Measurements from ENCODE around the gene TSPAN14.
A peak's percentile ranks its signal among the peaks of the same experiment; 100 is the strongest.
"Not testable (repeated sequence)": the region's sequence is repeated elsewhere in the genome, so short reads cannot be mapped to it uniquely, and the experiment has no call there.

The TSPAN14 gene

DNA sequence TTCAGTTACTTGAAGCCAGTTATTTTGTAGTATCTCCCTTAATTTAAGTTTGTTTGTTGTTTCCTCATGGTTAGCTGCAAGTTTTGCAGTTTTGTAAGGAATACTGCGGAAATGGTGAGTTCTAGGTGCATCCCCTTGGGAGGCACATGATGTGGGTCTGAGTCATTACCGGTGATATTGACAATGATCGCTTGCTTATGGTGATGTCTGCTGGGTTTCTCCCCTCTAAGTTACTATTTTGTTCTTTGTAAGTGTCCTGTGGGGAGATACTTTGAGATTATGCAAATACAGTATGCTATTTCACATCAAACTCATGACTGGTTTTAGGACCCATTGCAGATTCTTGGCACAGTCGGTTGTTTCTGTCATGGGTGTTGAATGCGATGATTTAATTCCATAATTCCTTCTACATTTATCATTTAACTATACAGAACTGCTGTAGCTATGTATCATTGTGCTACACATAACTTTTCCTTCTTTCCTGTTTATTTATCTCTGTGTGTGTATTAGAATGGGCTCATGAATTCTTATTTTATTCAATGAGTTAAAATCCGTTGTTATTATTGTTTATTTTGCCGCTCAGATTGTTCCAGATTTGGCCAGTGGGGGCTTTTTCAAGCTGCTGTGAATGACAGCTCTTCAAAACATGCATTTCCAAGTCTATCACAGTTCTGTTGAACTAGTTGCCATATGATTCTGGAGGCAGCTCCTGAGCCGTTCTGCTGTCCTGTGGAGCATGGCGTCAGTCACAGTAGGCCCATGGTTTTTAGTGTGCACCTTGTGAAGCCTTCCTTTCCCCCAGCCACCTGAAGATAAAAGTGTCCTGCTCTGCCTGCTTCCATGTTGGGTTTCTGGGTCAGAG lies 18.4 kb downstream of the TSPAN14 start:
- peak; percentile 56 for DNase-seq

DNA sequence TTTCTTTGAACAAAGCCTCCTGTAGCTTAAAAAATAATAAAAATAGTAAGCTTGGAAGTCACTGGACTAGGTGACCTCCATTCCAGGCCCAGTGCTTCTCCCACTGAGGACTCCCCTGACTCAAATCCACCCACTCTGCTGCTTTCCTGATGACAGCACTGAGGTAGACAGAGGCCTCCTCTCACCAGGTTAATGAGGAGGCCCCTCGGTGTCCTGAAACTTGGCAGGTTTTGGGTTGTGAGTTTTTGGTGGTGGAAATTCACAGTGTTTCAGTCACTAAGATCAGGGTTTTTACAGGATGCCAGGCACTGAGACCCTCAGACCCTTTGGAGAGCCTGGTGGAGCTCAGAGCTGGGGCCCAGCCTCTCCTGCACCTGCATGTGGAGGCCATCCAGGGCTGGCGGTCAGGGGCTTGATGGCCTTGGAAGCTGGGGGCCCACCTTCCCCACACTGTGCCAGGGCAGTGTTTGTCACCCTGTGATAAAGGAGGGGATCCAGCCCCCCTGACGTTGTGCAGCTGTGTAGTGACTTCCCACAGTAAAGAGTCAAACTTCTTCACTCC lies 19.1 kb downstream of the TSPAN14 start:
- no peak for DNase-seq

DNA sequence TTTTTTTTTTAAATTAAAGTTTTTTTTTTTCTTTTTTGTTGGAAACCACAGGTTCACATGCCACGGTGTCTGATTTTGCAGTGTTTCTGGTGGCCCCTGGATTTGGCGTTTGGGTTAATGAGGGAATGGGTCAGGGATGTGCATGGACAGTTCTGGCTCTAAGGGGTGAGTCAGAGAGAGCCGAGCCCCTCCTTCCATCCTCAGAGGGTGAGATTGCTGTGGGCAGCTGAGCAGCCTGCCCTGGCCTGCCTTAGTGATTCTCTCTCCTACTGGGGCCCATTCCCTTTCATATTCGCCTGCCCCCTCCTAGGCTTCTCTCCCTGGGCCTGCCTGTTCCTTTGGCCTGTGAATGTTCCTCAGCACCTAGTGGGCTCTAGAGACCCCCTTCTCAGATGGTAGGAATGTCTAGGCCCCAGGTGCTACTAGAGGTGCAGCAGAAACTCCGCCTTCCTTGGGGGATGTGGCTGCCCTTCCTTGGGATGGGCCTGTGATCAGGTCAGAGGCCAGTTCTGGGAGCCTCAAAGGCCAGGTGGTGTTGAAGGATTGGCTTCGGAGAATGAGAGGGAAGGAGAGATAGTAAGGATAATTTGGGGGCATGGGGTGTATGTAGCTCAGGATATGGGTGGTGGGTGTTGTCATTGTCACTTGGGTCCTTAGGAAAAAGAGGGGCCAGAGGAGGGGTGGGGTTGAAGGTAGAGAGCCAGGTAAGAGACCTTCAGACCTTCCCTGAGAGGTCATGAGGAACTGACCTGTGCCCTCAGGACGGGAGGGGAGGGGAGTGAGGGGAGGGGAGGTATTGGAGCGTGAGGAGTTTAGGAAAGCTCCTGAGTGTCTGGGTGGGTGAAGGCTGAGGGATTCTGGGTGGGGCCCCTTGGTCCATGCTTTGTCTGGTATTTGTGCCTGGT lies 19.8 kb downstream of the TSPAN14 start:
- no peak for DNase-seq

DNA sequence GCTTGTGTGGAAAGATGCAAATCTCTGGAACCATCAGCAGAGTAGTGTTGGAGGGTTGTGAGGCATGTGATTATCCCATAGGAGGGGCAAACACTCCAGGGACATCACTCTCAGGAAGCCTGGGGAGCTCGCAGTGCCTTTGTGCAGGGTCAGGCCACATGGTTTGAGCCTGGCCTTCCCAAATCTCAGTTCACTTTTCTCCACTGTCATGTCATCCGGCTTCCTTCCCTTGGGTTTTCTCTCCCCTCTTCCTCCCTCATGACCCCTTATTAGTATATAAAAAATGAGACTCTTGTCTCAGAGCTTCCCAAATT lies 20.4 kb downstream of the TSPAN14 start:
- DNase-seq, result no peak

DNA sequence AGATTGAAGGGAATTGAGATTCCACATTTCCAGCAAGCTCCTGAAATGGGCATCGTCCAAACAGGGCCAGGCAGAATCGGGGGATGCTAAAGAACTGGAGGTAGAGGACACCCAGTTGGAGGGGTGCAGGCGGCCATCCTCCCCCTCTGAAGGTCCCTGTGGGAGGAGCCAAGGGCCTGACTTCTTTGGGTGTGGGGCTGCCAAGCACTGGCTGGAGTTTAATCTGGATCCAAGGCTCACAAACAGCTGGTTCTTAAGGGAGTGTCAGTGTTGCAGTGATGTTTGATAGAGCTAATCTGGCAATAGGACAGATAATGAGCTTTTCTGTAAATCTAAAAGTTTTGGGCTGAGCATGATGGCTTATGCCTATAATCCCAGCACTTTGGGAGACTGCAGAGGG lies 20.8 kb downstream of the TSPAN14 start:
- no peak for DNase-seq

DNA sequence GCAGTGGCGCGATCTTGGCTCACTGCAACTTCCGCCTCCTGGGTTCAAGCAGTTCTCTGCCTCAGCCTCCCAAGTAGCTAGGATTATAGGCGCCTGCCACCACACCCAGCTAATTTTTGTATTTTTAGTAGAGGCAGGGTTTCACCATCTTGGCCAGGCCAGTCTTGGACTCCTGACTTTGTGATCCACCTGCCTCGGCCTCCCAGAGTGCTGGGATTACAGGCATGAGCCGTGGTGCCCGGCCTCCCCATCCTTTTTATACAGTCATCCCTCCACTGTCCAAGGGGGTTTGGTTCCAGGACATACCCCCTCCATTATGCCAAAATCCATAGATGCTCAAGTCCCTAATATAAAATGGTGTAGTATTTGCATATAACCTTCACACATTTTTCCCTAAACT lies 21.5 kb downstream of the TSPAN14 start:
- DNase-seq, result not testable (repeated sequence)

DNA sequence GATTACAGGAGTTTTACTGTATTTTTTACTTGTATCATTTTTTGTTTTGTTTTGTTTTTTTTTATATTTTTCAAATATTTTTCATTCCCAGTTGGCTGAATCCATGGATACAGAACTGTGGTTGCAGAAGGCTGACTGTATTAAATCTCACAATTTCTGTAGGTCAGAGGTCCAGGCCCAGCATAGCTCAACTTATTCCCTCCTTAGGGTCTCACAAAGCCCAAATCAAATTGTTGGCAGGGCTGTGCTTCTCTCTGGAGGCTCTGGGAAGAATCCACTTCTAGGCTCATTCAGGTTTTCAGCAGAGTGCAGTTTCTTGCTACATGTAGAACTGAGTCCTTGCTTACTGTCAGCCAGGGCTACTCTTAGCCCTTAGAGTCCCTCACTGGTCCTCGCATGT lies 22.6 kb downstream of the TSPAN14 start:
- DNase-seq, result no peak

DNA sequence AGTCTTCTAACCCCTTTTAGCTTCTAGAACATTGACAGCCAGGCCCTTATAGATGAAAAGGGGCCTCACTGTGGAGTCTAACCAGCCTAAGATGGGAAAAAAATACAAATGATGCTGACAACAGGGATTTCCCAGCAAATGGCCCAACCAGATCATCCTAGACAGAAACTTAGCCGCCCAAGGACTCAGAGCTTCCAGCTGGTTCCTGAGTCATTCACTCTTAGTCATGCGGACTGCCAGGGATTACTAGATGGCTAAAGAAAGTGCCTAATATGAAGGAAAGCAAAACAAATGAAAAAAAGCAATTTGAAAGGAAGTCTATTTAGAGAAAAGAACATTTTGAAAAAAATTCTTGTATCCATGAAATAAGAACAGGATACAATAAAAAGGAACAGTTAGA lies 23.7 kb downstream of the TSPAN14 start:
- DNase-seq, result no peak

DNA sequence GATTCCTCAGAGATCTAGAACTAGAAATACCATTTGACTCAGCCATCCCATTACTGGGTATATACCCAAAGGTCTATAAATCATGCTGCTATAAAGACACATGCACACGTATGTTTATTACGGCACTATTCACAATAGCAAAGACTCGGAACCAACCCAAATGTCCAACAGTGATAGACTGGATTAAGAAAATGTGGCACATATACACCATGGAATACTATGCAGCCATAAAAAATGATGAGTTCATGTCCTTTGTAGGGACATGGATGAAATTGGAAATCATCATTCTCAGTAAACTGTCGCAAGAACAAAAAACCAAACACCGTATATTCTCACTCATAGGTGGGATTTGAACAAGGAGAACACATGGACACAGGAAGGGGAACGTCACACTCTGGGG lies 26.3 kb downstream of the TSPAN14 start:
- not testable (repeated sequence) for DNase-seq

DNA sequence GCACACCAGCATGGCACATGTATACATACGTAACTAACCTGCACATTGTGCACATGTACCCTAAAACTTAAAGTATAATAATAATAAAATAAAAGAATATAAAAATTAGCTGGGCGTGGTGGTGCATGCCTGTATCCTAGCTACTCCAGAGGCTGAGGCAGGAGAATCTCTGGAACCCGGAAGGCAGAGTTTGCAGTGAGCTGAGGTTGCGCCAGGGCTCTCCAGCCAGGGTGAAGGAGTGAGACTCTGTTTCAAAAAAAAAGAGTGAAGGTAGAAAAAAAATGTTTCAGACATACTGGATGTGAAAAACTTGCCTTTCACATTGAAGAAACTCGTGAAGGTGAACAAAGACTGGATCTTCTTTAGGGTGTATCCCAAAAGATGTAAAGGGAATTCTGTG lies 26.7 kb downstream of the TSPAN14 start:
- DNase-seq, result no peak

DNA sequence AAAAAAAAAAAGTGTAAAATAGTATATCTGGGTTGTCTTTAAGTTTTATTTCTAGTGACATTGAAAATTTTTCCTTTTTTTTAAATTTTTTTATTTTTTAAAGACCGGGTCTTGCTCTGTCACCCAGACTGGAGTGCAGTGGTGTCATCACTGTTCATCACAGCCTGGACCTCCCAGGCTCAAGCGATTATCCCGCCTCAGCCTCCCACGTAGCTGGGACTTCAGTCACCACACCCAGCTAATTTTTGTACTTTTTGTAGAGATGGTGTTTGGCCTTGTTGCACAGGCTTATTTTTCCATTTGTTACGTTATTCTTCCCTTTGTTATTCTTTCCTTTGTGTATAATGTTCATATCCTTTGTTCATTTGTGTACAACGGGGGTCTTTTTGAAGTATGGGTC lies 30.1 kb downstream of the TSPAN14 start:
- no peak for DNase-seq

DNA sequence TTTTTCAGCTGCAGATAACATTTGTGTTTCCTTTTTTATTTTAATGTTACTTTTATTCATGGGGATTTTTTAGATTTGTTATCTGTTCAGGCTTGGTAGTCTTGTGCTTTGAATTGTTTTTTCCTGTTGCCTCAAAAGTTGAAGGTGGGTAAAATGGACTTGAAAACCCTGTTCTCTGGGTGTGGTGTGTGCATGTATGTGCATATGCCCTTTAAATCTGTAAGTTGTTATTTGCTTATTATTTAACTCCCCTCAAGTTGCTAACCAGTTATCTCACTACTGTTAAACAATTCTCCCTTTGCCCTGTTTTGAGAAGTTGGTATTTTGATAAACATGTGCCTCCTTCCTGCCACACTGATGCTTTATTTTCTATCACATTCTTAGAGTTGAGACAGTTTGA lies 30.6 kb downstream of the TSPAN14 start:
- peak; percentile 38 for DNase-seq

DNA sequence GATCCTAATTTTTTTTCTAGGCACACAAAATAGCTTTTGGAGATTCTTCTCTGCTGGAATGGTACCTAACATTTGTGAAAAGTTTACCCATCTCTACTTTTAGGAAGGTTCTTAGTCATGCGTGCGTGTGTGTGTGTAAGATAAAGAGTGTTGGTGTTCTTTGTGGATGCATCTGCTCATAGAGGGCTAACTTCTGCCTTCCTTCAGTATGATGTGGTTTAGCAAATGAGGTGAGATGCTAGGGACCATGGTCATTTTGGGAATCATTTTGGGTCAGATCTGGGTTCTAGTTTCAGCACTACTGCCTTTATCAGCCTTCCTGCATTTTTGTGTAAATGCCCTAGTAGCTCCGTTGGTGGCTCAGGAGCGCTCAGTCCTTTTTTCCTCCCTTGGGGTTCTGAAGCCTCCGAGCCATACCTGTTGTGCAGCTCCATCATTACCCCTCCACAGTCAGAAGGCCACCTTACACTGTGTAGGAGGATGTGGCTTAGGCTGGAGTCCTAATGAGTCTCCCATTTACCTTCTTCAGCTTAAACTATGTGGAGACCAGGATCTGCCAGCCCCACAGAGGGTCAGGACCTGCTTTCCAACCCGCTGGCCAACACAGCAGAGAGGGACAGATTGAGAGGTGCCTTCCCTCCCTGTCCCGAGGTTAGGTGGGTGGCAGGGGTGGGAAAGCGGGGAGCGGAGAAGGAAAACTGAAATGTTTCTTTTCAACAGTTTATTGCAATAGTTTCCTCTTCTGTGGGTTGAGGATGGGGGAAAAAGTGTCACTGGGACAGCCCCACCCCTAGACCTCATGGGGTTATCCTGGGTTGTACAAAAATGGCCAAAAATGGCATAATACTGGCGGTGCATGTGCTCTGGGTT lies 31.2 kb downstream of the TSPAN14 start:
- DNase-seq, result no peak

DNA sequence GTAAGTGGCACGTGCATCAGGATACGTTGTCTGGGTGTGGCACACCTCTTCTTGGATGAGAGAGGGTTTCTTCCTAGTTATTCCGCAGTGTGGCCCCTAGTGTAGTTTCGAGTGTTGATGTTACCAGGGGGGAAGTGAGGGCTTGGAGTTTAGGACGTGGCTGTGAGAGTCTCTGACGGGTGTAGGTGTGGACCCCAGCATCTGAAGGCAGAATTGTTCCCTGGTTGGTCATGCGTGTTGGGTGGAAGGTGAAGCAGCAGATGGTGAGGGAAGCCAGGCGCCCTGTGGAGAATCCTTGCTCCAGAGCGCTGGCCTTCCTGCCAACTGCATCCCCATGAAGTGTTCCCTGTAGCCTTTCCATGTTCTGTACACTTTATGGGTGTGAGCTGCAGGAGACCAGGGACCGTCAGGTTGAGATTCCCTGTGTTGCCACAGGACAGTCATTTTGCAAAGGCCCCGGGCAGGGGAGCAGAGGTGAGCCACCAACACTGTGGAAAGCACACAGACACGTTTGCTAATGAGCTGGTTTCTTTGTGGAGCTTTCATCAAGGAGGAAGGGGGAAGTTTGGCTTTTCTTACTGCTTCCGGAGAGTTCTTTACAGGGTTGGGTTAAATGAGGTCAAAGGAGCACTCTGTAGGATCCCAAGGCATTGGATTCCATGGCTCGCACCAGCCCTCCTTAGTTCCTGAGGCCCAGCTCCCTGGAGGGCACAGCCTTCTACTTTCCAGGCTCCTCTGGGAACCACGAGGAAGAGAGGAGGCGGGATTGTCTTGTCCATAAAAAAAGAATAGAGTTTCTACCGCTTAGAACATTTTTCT lies 32.0 kb downstream of the TSPAN14 start:
- DNase-seq, result peak; percentile 44

DNA sequence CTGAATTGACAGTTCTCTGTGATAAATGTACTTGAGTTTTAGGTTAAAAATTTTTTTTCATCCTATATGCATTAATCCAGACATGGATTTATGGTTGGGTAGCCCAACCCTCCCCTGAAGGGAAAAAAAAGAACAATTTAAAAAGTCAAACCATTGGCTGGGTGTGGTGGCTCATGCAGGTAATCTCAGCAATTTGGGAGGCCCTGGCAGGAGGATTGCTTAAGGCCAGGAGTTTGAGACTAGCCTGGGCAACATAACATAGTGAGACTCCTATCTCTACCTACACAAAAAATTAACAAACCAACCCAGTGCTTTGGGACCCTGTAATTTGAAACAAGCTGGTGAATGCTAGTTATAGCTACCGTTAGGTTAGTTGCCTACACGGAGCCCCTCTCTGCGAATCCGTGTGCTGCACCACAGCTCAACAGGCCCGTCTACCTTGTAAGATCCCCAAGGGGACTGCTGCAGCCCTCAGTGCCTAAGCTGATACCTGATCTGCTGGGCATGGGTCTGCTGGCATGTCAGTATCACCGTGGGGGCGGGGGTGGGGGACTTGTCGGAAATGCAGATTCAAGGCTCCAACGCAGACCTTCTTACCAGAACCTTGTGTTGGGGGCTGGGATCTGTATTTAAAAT lies 32.8 kb downstream of the TSPAN14 start:
- DNase-seq, result no peak

DNA sequence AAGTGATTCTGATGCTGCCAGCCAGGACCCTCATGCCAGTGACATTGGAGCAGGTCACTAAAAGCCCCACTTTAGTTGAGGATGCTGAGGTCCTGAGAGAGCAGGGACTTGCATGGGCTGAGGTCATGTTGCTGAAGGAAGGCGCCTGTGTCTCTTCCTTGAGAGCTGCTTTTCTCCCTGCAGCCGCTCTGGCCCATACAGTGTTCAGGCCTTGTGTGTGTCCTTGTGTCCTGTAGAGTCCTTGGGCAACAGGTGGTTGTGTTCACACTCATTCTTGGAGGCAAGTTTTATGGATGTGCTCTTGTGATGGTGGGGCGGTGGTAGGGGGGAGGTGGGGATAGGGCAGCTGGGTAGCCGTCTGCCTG lies 33.3 kb downstream of the TSPAN14 start:
- DNase-seq, result no peak

DNA sequence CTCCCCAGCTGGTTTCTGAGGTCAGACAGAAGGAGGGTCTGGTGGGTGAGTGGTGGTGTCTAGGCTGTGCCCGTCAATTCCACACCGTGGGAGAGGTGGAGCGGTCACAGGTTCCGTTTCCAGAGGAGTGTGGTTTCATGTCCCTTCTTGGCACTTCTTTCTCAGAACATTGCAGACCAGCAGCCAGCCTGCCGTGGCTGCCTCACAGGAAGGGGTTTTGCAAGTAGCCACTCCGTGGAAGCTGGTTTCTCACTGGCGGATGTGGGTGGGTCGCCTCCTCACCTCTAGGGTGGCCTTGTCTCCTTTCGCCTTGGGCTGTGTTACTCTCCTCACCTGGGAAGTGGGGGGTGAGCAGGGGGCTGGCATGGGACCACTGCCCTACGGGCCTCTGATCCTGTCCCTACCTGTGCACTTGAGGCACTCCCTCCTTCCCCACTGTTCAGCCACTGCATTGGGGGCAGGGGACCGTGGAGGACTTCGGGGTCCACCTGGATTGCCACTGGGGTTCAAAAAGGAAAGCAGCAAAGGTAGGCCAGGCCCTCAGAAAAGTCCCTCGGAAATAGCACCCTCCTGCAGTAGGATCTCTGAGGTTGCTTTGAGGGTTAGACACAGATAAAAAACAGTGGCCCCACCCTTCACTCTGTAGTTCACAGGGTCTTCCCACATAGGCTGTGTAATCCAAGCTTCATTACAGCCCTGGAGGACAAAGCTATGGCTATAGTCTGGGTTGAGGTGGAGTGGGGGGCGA lies 33.9 kb downstream of the TSPAN14 start:
- DNase-seq, result peak; percentile 75

DNA sequence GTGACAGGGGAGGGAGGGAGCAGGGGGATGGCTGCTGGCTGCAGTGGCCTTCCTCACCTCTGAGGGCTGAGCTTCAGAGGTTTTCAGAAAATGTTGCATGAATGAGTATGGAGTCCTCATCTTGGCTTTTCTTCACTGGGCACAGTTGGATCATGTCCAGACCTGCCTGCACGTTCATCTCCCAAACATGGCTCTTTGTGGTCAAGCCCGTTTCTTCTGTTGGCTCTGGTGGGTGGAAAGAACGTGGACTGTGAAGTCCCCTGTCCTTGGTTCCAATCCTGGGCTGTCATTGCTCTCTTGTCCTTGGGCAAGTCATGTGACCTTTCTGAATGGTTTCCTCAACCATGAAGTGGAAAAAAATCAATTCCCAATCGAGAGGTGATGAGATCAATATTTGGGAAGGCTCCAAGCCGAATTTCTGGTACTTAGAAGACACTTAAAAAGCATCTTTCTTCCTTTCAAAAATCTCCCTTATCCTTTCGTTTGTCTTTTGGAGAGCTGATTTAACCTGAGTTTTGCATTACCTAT lies 34.5 kb downstream of the TSPAN14 start:
- no peak for DNase-seq

DNA sequence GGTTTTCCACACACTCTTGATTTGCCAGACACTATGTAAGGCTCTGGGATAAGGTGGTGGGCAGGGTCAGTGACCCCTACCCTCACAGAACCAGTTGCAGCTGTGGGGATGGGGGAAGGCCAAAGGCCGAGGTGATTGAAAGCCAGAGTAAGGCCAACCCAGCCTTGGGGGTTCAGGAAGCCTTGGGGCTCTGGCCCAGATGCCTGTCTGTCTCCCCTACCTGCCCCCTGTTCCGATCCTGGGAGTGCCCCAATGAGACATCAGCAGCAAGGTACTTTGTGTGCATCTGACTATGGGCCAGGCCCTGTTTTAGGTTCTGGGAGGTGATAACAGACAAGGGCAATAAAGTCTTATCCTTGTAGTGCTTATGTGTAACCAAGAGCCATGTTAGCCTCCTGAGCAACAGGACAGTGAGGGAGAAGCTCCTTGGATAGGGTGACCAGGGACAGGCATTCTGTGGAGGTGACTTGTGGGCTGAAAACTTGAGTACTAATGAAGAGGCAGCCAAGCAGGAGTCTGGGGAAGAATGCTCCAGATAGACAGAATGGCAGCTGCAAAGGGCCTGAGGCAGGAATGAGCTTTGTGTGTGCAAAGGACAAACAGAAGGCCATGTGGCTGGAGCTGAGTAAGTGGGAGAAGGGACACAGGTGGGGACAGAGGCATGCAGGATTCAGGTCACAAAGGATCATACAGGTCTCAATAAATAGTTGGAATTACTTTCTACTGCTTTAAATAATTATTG lies 35.4 kb downstream of the TSPAN14 start:
- no peak for DNase-seq
